ENCODE data around the gene PTP4A1.

- no peak for TF ChIP-seq CTCF (IDR thresholded peaks at IDR 0.05; ENCODE audit: low read depth, low read length, poor library complexity, severe bottlenecking)
- TF ChIP-seq EZH2phosphoT487 (IDR thresholded peaks at IDR 0.05; ENCODE audit: borderline replicate concordance, low read length) = no peak
Measured at GRCh38 chr6:63578757-63579156, 6.5 kb downstream of the PTP4A1 start.
